HG02763 (cell line): Measurements from ENCODE around the gene TGIF1.
"Not testable (repeated sequence)": the region's sequence is repeated elsewhere in the genome, so short reads cannot be mapped to it uniquely, and the experiment has no call there.

Experiments used
- ATAC-seq: cut with Tn5 transposase; IDR thresholded peaks from one replicate; pipeline ENCODE4 v1.9.1; 2021; ENCODE audit warnings: mild to moderate bottlenecking, moderate library complexity; ENCODE audit not compliant: unreplicated experiment

The TGIF1 gene

GRCh38 chr18:3450012-3450798, at the start of gene TGIF1:
Gene TGIF1, plus strand, starts transcription at chr18:3450172. Its CDS starts 318 bp downstream, at chr18:3450490.
- no peak for ATAC-seq

GRCh38 chr18:3400567-3401296, 49.2 kb upstream of the TGIF1 start:
- ATAC-seq, result no peak

GRCh38 chr18:3401669-3402620, 48.0 kb upstream of the TGIF1 start:
- peak; percentile 83 for ATAC-seq

- ATAC-seq, result no peak
Observed at GRCh38 chr18:3402982-3403451, 47.0 kb upstream of the TGIF1 start.

- ATAC-seq, result no peak
Observed at GRCh38 chr18:3405713-3406112, 44.3 kb upstream of the TGIF1 start.

- ATAC-seq, result no peak
Observed at GRCh38 chr18:3408107-3408506, 41.9 kb upstream of the TGIF1 start.

GRCh38 chr18:3409811-3410210, 40.2 kb upstream of the TGIF1 start:
- ATAC-seq, result no peak

- no peak for ATAC-seq
Observed at GRCh38 chr18:3410273-3410672, 39.7 kb upstream of the TGIF1 start.

GRCh38 chr18:3410876-3411275, 39.1 kb upstream of the TGIF1 start:
- not testable (repeated sequence) for ATAC-seq

- no peak for ATAC-seq
Observed at GRCh38 chr18:3411327-3411726, 38.6 kb upstream of the TGIF1 start.

GRCh38 chr18:3411854-3412268, 38.1 kb upstream of the TGIF1 start:
- ATAC-seq, result no peak

- not testable (repeated sequence) for ATAC-seq
Observed at GRCh38 chr18:3412528-3412927, 37.4 kb upstream of the TGIF1 start.

GRCh38 chr18:3415110-3415509, 34.9 kb upstream of the TGIF1 start:
- no peak for ATAC-seq

GRCh38 chr18:3418083-3418482, 31.9 kb upstream of the TGIF1 start:
- ATAC-seq, result no peak

- no peak for ATAC-seq
Observed at GRCh38 chr18:3420919-3421279, 29.1 kb upstream of the TGIF1 start.

- no peak for ATAC-seq
Observed at GRCh38 chr18:3422905-3423304, 27.1 kb upstream of the TGIF1 start.

GRCh38 chr18:3424280-3424890, 25.6 kb upstream of the TGIF1 start:
- no peak for ATAC-seq

- no peak for ATAC-seq
Observed at GRCh38 chr18:3425030-3425429, 24.9 kb upstream of the TGIF1 start.

GRCh38 chr18:3425446-3425845, 24.5 kb upstream of the TGIF1 start:
- ATAC-seq, result no peak

GRCh38 chr18:3426074-3426473, 23.9 kb upstream of the TGIF1 start:
- ATAC-seq, result no peak

- no peak for ATAC-seq
Observed at GRCh38 chr18:3427944-3428343, 22.0 kb upstream of the TGIF1 start.
